NCI-H2029 (cell line): ENCODE results near the gene AP2M1.

Source experiments
- DNase-seq: peaks from one replicate; lab custom pipeline; 2025; lab: John Stamatoyannopoulos, UW

AP2M1 gene

GRCh38 chr3:184180165-184180564 lies 5.5 kb downstream of the AP2M1 start:
- DNase-seq: no peak

GRCh38 chr3:184181596-184181995 lies 6.9 kb downstream of the AP2M1 start:
- DNase-seq: no peak

GRCh38 chr3:184183679-184184078 lies 9.0 kb downstream of the AP2M1 start:
- DNase-seq: no peak

- DNase-seq: no peak
Observed at GRCh38 chr3:184184546-184185230, 10.0 kb downstream of the AP2M1 start.

GRCh38 chr3:184185461-184186183 lies 11.0 kb downstream of the AP2M1 start:
- DNase-seq: peak; percentile 99

GRCh38 chr3:184186184-184186901 lies 11.7 kb downstream of the AP2M1 start, which contains the start of gene ABCF3:
Gene ABCF3, plus strand, starts transcription at chr3:184186199. Its CDS starts 9 bp downstream, at chr3:184186208.
- no peak for DNase-seq

- no peak for DNase-seq
Observed at GRCh38 chr3:184186902-184187207, 12.2 kb downstream of the AP2M1 start.

GRCh38 chr3:184188080-184188479 lies 13.4 kb downstream of the AP2M1 start:
- no peak for DNase-seq

GRCh38 chr3:184189421-184189820 lies 14.8 kb downstream of the AP2M1 start:
- no peak for DNase-seq

GRCh38 chr3:184192889-184193288 lies 18.2 kb downstream of the AP2M1 start:
- no peak for DNase-seq

- DNase-seq: no peak
Observed at GRCh38 chr3:184193991-184194539, 19.4 kb downstream of the AP2M1 start.

GRCh38 chr3:184196536-184196935 lies 21.9 kb downstream of the AP2M1 start:
- DNase-seq: peak; percentile 16

- DNase-seq: no peak
Observed at GRCh38 chr3:184198509-184198908, 23.9 kb downstream of the AP2M1 start.

- no peak for DNase-seq
Observed at GRCh38 chr3:184200825-184201224, 26.2 kb downstream of the AP2M1 start.

GRCh38 chr3:184203526-184203925 lies 28.9 kb downstream of the AP2M1 start:
- DNase-seq: no peak

- DNase-seq: no peak
Observed at GRCh38 chr3:184209146-184209923, 34.7 kb downstream of the AP2M1 start.

- DNase-seq: no peak
Observed at GRCh38 chr3:184211297-184211696, 36.6 kb downstream of the AP2M1 start.

GRCh38 chr3:184211718-184212117 lies 37.1 kb downstream of the AP2M1 start:
- DNase-seq: no peak

- no peak for DNase-seq
Observed at GRCh38 chr3:184218814-184219213, 44.2 kb downstream of the AP2M1 start.

GRCh38 chr3:184222521-184222920 lies 47.9 kb downstream of the AP2M1 start:
- no peak for DNase-seq

- DNase-seq: no peak
Observed at GRCh38 chr3:184223946-184224345, 49.3 kb downstream of the AP2M1 start.

- DNase-seq: peak; percentile 36
Observed at GRCh38 chr3:184227481-184227935, 52.9 kb downstream of the AP2M1 start.
